Vagina (tissue), 2 donors: ENCODE measurements around the gene CORIN. TPM values are rescaled to one million over a fixed set of nuclear protein-coding genes. Genes with fewer than 3 reads are reported as not detected.

ENCODE experiments used
- DNase-seq, 2 donors: peaks; one replicate each; pipeline ENCODE4 v3.0.0-alpha.2; 2017; ENCODE audit errors: extremely low spot score in 2 of 2
- H3K27ac ChIP-seq: fragments of 200-600 bp; sonication (generic); one replicate; pipeline ENCODE4 v1.5.1; 2019
- H3K27me3 ChIP-seq: fragments of 200-600 bp; sonication (generic); one replicate; pipeline ENCODE4 v1.5.1; 2019
- H3K36me3 ChIP-seq, 2 donors: fragments of 200-600 bp; sonication (generic); one replicate each; pipeline ENCODE4 v1.5.1; 2017 to 2019
- H3K4me1 ChIP-seq: fragments of 200-600 bp; sonication (generic); one replicate; pipeline ENCODE4 v1.5.1; 2019
- H3K4me3 ChIP-seq, 2 donors: fragments of 200-600 bp; sonication (generic); 1 replicate in 1 of 2; 2 replicates in 1 of 2; pipeline ENCODE4 v1.5.1; 2016 to 2019
- H3K9me3 ChIP-seq: fragments of 200-600 bp; sonication (generic); one replicate; pipeline ENCODE4 v1.5.1; 2019
- POLR2A ChIP-seq, 2 donors: fragments of 450-650 bp; IDR thresholded peaks; one replicate each; pipeline ENCODE4 v1.6.1; 2017; ENCODE audit warnings: antibody characterized with exemption in 2 of 2, mild to moderate bottlenecking in 2 of 2, moderate library complexity in 2 of 2
- POLR2AphosphoS5 ChIP-seq, 2 donors: sonication (generic); formaldehyde crosslinking; IDR thresholded peaks; one replicate each; pipeline ENCODE4 v1.9.0; 2017; ENCODE audit warnings: antibody characterized with exemption in 2 of 2, mild to moderate bottlenecking in 2 of 2, low read depth in 1 of 2; ENCODE audit not compliant: insufficient read depth in 1 of 2
- intact Hi-C: fragments of 100-400 bp; cut with DNase I; formaldehyde crosslinking; loops from one replicate; pipeline ENCODE4 v1.15.1; 2023
- total RNA-seq: library from RNA; depleted of rRNA; stranded (reverse); fragments of >200 nt; gene quantifications from one replicate; pipeline ENCODE4 v1.2.3, GENCODE V29; 2016
- TF ChIP-seq, protein P1 (sequence below), 3 experiments: fragments of 450-650 bp in 2 of 3; fragments of 200-600 bp in 1 of 3; sonication (generic) in 1 of 3; IDR thresholded peaks; one replicate each; pipeline ENCODE4 v1.5.1; 2017 to 2019; ENCODE audit warnings: antibody characterized with exemption in 3 of 3, mild to moderate bottlenecking in 2 of 3, moderate library complexity in 2 of 3

CORIN gene
- total RNA-seq, 1 donor from 2014 or later, result 5.4 TPM

DNA sequence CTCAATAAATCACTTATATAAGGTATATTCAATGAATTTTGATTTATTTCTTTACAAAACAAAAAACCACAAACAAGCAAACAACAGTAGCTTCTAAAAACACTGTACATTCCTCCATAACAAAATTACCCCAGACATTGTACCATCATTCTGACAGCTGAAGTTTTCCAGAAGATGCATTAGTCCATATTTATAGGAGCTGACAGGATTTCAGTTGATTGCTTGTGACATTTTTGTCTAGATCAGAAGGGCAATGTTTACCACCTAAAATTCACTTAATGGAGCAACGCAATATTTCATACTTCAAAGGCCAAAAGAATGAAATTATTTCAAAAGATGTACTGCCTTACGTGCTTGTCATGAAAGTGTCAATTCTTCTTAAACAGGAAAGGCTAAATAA, 185.8 kb downstream of the CORIN start:
- no peak overlapping the region for H3K27ac ChIP-seq
- H3K4me3 ChIP-seq, result no peak overlapping the region
- H3K4me1 ChIP-seq, result no peaks in the 10 kb centered on the region
- H3K36me3 ChIP-seq, result no peaks in the 10 kb centered on the region
- H3K27me3 ChIP-seq, result no peaks in the 10 kb centered on the region
- TF ChIP-seq, protein P1, sequence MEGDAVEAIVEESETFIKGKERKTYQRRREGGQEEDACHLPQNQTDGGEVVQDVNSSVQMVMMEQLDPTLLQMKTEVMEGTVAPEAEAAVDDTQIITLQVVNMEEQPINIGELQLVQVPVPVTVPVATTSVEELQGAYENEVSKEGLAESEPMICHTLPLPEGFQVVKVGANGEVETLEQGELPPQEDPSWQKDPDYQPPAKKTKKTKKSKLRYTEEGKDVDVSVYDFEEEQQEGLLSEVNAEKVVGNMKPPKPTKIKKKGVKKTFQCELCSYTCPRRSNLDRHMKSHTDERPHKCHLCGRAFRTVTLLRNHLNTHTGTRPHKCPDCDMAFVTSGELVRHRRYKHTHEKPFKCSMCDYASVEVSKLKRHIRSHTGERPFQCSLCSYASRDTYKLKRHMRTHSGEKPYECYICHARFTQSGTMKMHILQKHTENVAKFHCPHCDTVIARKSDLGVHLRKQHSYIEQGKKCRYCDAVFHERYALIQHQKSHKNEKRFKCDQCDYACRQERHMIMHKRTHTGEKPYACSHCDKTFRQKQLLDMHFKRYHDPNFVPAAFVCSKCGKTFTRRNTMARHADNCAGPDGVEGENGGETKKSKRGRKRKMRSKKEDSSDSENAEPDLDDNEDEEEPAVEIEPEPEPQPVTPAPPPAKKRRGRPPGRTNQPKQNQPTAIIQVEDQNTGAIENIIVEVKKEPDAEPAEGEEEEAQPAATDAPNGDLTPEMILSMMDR (IDR thresholded peaks at IDR 0.05), result no peak
- TF ChIP-seq POLR2A (IDR thresholded peaks at IDR 0.05), result no peak
- TF ChIP-seq POLR2AphosphoS5 (IDR thresholded peaks at IDR 0.05; ENCODE audit: insufficient read depth in 1 of 2, low read depth in 1 of 2), result no peak
- intact Hi-C loops, result no loop called here
- no peak for DNase-seq
- no peaks in the 10 kb centered on the region for H3K9me3 ChIP-seq

DNA sequence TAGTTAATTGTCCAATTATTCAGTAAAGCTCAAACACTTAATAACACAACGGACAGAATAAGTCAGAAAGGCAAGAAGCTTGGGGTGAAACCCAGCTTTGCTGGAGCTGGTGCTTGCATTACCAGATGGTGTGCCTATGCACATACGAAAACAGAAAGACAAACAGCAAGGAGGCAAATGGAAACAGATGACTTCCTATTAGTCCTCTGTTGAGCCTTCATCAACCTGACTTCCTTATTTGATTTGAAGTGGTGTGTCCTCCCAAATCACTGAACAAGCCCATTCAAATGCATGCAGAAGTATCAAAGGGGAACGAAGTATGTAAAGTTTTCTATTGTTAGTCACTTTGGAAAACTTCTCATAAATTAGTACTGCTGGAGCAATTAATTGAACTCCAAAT, 186.6 kb downstream of the CORIN start:
- TF ChIP-seq, protein P1 (IDR thresholded peaks at IDR 0.05), result no peak
- TF ChIP-seq POLR2AphosphoS5 (IDR thresholded peaks at IDR 0.05; ENCODE audit: insufficient read depth in 1 of 2, low read depth in 1 of 2) (no peak), POLR2A (IDR thresholded peaks at IDR 0.05) (no peak)
- H3K4me1 ChIP-seq, result no peaks in the 10 kb centered on the region
- intact Hi-C loops, result no loop called here
- H3K27me3 ChIP-seq, result no peaks in the 10 kb centered on the region
- H3K36me3 ChIP-seq, result no peaks in the 10 kb centered on the region
- H3K4me3 ChIP-seq, result no peak overlapping the region
- H3K27ac ChIP-seq, result no peak overlapping the region
- no peak for DNase-seq
- no peaks in the 10 kb centered on the region for H3K9me3 ChIP-seq

DNA sequence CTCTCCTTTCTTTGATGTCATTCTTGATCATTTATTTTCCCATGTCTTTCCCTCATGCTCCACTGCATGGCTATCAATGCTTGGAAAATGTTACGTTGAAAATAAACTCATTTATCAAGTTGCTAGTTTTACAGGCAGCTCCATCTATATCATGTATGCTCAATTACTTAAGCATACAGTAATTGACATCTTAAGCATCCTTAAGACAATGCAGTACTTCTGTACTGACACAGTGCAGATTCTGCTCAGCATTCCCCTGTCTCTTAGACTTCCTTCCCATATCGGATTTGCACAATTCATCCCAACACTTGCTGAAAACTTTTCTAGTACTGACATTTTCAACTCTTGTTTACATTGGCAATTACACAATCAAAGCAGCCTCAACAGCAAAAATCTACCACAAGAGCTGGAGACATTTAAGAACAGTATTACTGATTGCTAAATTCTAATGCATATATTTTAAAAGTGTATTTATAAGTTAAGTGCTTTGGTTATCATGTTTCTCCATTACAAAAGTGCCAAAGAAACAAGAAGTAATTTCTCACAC, 187.2 kb downstream of the CORIN start:
- Histone ChIP-seq H3K27me3 (no peaks in the 10 kb centered on the region), H3K27ac (no peak overlapping the region), H3K4me1 (no peaks in the 10 kb centered on the region), H3K4me3 (no peak overlapping the region), H3K9me3 (no peaks in the 10 kb centered on the region), H3K36me3 (no peaks in the 10 kb centered on the region)
- DNase-seq, result no peak
- TF ChIP-seq, protein P1 (IDR thresholded peaks at IDR 0.05), result no peak
- TF ChIP-seq POLR2AphosphoS5 (IDR thresholded peaks at IDR 0.05; ENCODE audit: insufficient read depth in 1 of 2, low read depth in 1 of 2) (no peak), POLR2A (IDR thresholded peaks at IDR 0.05) (no peak)
- intact Hi-C loops, result no loop called here

DNA sequence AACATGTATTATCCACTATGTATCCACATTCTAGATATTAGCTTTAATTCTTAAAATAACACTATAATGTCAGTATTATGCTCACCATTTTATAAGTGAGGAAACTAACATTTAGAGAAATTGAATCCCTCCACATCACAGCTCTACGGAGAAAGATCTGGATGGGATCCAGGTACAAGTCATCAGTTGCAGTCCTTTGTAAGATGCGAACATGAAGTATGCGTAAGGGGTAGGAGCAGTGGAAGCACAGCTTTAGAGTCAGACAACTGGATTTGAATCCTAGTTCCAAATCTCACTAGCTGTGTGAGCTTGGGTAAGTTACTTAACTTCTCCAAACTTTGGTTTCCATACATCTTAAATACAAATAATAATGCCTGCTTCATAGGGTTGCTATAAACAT, 190.3 kb downstream of the CORIN start:
- H3K4me3 ChIP-seq, result no peak overlapping the region
- TF ChIP-seq, protein P1 (IDR thresholded peaks at IDR 0.05), result no peak
- TF ChIP-seq POLR2AphosphoS5 (IDR thresholded peaks at IDR 0.05; ENCODE audit: insufficient read depth in 1 of 2, low read depth in 1 of 2), result no peak
- TF ChIP-seq POLR2A (IDR thresholded peaks at IDR 0.05), result no peak
- no peaks in the 10 kb centered on the region for H3K36me3 ChIP-seq
- no peaks in the 10 kb centered on the region for H3K4me1 ChIP-seq
- H3K27ac ChIP-seq, result no peak overlapping the region
- no peak for DNase-seq
- intact Hi-C loops, result no loop called here
- no peaks in the 10 kb centered on the region for H3K9me3 ChIP-seq
- H3K27me3 ChIP-seq, result no peaks in the 10 kb centered on the region

DNA sequence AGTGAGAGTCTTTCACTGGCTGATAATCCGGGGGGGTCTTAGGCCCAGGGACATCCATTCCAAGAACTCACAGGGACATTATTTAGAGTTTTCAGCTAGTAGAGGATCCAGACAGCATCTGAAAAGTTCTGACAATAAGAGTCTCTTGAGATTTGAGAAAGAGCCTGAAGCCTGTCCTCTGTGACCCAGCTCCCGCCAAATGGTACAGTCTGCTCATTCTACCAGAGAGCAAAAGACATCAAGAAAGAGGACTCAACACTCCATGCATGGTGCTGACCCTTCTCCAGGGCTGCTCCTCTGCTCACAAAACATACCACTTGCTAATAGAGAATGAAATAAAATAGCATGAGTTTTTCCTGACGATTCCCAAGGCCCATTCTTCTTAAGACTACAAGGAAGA, 190.8 kb downstream of the CORIN start:
- no peak overlapping the region for H3K27ac ChIP-seq

More for the DNA sequence above, 190.8 kb downstream of the CORIN start:
- no peak for TF ChIP-seq POLR2AphosphoS5 (IDR thresholded peaks at IDR 0.05; ENCODE audit: insufficient read depth in 1 of 2, low read depth in 1 of 2)
- TF ChIP-seq POLR2A (IDR thresholded peaks at IDR 0.05), result no peak
- TF ChIP-seq, protein P1 (IDR thresholded peaks at IDR 0.05), result no peak
- intact Hi-C loops, result no loop called here
- Histone ChIP-seq H3K9me3 (no peaks in the 10 kb centered on the region), H3K36me3 (no peaks in the 10 kb centered on the region), H3K27me3 (no peaks in the 10 kb centered on the region), H3K4me3 (no peak overlapping the region), H3K4me1 (peaks cover under 1% of the 10 kb centered on the region)
- no peak for DNase-seq
